Hepatocyte (in vitro differentiated cells): ENCODE measurements around the gene CACNG7. TPM values are rescaled to one million over a fixed set of nuclear protein-coding genes. Genes with fewer than 3 reads are reported as not detected.

ENCODE experiments used
- DNase-seq: peaks from one replicate; pipeline ENCODE4 v3.0.0-alpha.2; 2016; ENCODE audit warnings: low spot score
- H2AFZ ChIP-seq: fragments of 200-600 bp; sonication (generic); 2 replicates; pipeline ENCODE4 v1.6.0; 2016; ENCODE audit warnings: antibody characterized with exemption, mild to moderate bottlenecking
- H3K27ac ChIP-seq: fragments of 200-600 bp; sonication (generic); 2 replicates; pipeline ENCODE4 v1.5.1; 2016; ENCODE audit warnings: mild to moderate bottlenecking
- H3K27me3 ChIP-seq: fragments of 200-600 bp; sonication (generic); 2 replicates; pipeline ENCODE4 v1.6.1; 2016
- H3K36me3 ChIP-seq: fragments of 200-600 bp; sonication (generic); replicated peaks from 2 replicates; pipeline ENCODE4 v1.5.1; 2016; ENCODE audit warnings: low read depth; ENCODE audit not compliant: insufficient read depth
- H3K4me1 ChIP-seq: fragments of 200-600 bp; sonication (generic); 2 replicates; pipeline ENCODE4 v1.5.1; 2016; ENCODE audit warnings: mild to moderate bottlenecking, moderate library complexity; ENCODE audit not compliant: insufficient read depth
- H3K4me2 ChIP-seq: fragments of 200-600 bp; sonication (generic); 2 replicates; pipeline ENCODE4 v1.6.0; 2016
- H3K4me3 ChIP-seq: fragments of 200-600 bp; sonication (generic); 2 replicates; pipeline ENCODE4 v1.5.1; 2016; ENCODE audit warnings: mild to moderate bottlenecking
- H3K79me2 ChIP-seq: fragments of 200-600 bp; sonication (generic); 2 replicates; pipeline ENCODE4 v1.6.0; 2017; ENCODE audit warnings: mild to moderate bottlenecking
- H3K9me2 ChIP-seq: fragments of 200-600 bp; sonication (generic); replicated peaks from 2 replicates; pipeline ENCODE4 v1.6.0; 2017; ENCODE audit warnings: mild to moderate bottlenecking; ENCODE audit not compliant: insufficient read depth
- H3K9me3 ChIP-seq: fragments of 200-600 bp; sonication (generic); 2 replicates; pipeline ENCODE4 v1.5.1; 2016; ENCODE audit warnings: low read depth, mild to moderate bottlenecking
- H4K20me1 ChIP-seq: fragments of 200-600 bp; sonication (generic); 2 replicates; pipeline ENCODE4 v1.6.0; 2016; ENCODE audit warnings: mild to moderate bottlenecking; ENCODE audit not compliant: insufficient read depth, poor library complexity, severe bottlenecking
- EZH2 ChIP-seq: fragments of 200-600 bp; sonication (generic); IDR thresholded peaks from 2 replicates; pipeline ENCODE4 v1.6.1; 2016; ENCODE audit warnings: antibody characterized with exemption, mild to moderate bottlenecking, borderline replicate concordance
- EZH2phosphoT487 ChIP-seq: fragments of 200-600 bp; sonication (generic); IDR thresholded peaks from one replicate; pipeline ENCODE4 v1.6.1; 2018; ENCODE audit warnings: antibody characterized with exemption, mild to moderate bottlenecking, low read depth, moderate library complexity; ENCODE audit not compliant: unreplicated experiment, severe bottlenecking
- WGBS: methylation state at CpG from one replicate; pipeline ENCODE4 v1.1.6; 2016; ENCODE audit warnings: low lambda C conversion rate; ENCODE audit errors: missing lambda C conversion rate; 5-methylcytosine and 5-hydroxymethylcytosine counted together
- polyA plus RNA-seq: library from polyadenylated mRNA; unstranded; fragments of >200 nt; fragmentation: Nextera tagmentation; extraction: Ambion mirVana; gene quantifications from 2 replicates; pipeline ENCODE4 v1.2.1, GENCODE V29; 2016
- total RNA-seq: library from RNA; depleted of rRNA; stranded (reverse); fragments of >200 nt; gene quantifications from 2 replicates; pipeline ENCODE4 v1.2.3, GENCODE V29; 2014
- TF ChIP-seq, protein P1 (sequence below): fragments of 200-600 bp; sonication (generic); IDR thresholded peaks from 2 replicates; pipeline ENCODE4 v1.5.1; 2016; ENCODE audit warnings: antibody characterized with exemption, mild to moderate bottlenecking; ENCODE audit not compliant: poor library complexity

CACNG7 gene
- total and polyA plus RNA-seq, 2 experiments from 2014 or later, result 0.31 to 0.90 TPM

DNA sequence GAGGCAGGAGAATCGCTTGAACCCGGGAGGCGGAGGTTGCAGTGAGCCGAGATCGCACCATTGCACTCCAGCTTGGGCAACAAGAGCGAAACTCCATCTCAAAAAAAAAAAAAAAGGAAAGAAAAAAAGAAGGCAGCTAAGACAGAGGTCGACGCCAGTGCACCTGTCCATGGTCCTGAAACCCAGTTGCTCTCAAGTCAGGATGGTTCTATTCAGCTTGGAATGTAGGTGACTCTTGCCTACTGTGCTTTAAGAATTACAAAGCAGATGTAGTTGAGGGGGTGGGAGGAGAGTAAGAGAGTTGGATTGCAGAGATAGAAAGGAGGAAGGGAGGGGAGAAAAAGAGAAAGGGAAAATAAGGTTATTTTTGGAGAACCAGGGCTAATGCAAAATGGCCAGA, 18.7 kb downstream of the CACNG7 start:
- TF ChIP-seq EZH2phosphoT487, result no peak
- TF ChIP-seq, protein P1, sequence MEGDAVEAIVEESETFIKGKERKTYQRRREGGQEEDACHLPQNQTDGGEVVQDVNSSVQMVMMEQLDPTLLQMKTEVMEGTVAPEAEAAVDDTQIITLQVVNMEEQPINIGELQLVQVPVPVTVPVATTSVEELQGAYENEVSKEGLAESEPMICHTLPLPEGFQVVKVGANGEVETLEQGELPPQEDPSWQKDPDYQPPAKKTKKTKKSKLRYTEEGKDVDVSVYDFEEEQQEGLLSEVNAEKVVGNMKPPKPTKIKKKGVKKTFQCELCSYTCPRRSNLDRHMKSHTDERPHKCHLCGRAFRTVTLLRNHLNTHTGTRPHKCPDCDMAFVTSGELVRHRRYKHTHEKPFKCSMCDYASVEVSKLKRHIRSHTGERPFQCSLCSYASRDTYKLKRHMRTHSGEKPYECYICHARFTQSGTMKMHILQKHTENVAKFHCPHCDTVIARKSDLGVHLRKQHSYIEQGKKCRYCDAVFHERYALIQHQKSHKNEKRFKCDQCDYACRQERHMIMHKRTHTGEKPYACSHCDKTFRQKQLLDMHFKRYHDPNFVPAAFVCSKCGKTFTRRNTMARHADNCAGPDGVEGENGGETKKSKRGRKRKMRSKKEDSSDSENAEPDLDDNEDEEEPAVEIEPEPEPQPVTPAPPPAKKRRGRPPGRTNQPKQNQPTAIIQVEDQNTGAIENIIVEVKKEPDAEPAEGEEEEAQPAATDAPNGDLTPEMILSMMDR, result no peak
- TF ChIP-seq EZH2, result no peak
- no peaks in the 10 kb centered on the region for H4K20me1 ChIP-seq
- H3K4me3 ChIP-seq, result no peak overlapping the region
- H3K9me2 ChIP-seq, result no peaks in the 10 kb centered on the region
- no peaks in the 10 kb centered on the region for H3K79me2 ChIP-seq
- no peaks in the 10 kb centered on the region for H3K36me3 ChIP-seq
- WGBS, result 37% methylated on average over 8 of the region's 8 CpGs
- no peak overlapping the region for H3K27ac ChIP-seq
- no peaks in the 10 kb centered on the region for H3K9me3 ChIP-seq
- no peak overlapping the region for H3K4me2 ChIP-seq
- no peaks in the 10 kb centered on the region for H3K4me1 ChIP-seq
- DNase-seq, result peak; percentile 86
- H2AFZ ChIP-seq, result no peak overlapping the region
- no peaks in the 10 kb centered on the region for H3K27me3 ChIP-seq

DNA sequence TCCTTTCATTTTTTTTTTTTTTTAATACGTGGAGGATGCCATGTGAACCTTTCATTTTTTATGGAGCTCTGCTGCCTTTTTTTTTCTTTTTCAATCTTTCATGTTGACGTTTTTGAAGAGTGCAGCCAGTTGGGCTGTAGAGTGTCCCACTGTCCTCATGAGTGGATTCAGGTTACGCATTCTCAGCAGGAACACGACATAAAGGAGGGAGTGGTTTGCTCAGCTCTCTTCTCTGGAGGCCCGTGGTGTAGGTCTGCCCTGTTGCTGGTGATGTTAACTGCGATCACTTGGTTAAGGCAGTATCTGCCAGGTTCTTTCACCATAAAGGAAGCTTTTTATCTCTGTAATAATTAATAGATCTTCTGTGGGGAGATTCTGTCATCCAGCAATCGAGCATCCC, 27.0 kb downstream of the CACNG7 start:
- no peak overlapping the region for H3K4me2 ChIP-seq

DNA sequence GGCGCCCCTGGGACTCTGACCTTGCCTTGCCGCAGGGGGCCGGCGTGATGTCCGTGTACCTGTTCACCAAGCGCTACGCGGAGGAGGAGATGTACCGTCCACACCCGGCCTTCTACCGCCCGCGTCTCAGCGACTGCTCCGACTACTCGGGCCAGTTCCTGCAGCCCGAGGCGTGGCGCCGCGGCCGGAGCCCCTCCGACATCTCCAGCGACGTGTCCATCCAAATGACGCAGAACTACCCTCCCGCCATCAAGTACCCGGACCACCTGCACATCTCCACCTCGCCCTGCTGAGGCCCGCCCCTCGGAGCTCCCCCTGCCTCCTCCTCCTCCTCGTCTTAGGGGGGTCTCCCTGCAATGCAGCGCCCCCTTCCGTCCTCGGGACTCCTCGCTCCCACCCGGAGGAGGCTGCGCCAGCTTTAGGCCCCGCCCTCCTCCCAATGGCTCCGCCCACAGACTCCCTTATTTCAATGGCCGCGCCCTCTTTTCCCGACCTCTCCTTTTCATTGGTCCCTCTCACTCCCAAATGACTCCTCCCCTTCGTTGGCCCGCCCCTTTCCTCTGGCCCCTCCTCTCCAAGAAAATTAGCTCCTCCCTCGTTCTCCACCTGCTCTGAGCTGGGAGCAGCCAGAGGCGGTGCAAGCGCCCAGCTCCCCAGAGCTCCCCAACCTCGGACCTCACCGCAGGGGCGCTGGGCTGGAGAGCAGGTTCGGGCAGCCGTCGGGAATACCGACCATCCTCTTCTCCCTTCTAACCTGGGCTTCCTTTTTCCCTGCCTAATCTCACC, 33.1 kb downstream of the CACNG7 start:
- Histone ChIP-seq H3K27me3 (peaks cover 65% of the 10 kb centered on the region), H3K9me2 (no peaks in the 10 kb centered on the region), H3K36me3 (no peaks in the 10 kb centered on the region), H2AFZ (no peak overlapping the region), H3K4me2 (no peak overlapping the region), H3K9me3 (no peaks in the 10 kb centered on the region), H3K27ac (no peak overlapping the region), H4K20me1 (no peaks in the 10 kb centered on the region), H3K4me3 (no peak overlapping the region), H3K79me2 (no peaks in the 10 kb centered on the region), H3K4me1 (no peaks in the 10 kb centered on the region)
- 10% methylated on average over 40 of the region's 55 CpGs for WGBS
- TF ChIP-seq EZH2phosphoT487, result no peak
- peak; percentile 62 for TF ChIP-seq EZH2
- TF ChIP-seq, protein P1, result no peak
- peak; percentile 24 for DNase-seq

More for the DNA sequence above, 27.0 kb downstream of the CACNG7 start:
- H2AFZ ChIP-seq, result no peak overlapping the region
- no peaks in the 10 kb centered on the region for H3K9me2 ChIP-seq
- H3K27ac ChIP-seq, result no peak overlapping the region
- H3K79me2 ChIP-seq, result no peaks in the 10 kb centered on the region
- peaks cover 15% of the 10 kb centered on the region for H3K27me3 ChIP-seq
- 60% methylated on average over 7 of the region's 7 CpGs for WGBS
- DNase-seq, result no peak
- H3K4me3 ChIP-seq, result no peak overlapping the region
- no peaks in the 10 kb centered on the region for H3K4me1 ChIP-seq
- no peak for TF ChIP-seq EZH2phosphoT487
- TF ChIP-seq EZH2, result no peak
- TF ChIP-seq, protein P1, result no peak
- no peaks in the 10 kb centered on the region for H3K9me3 ChIP-seq
- no peaks in the 10 kb centered on the region for H4K20me1 ChIP-seq
- no peaks in the 10 kb centered on the region for H3K36me3 ChIP-seq
